Osteocyte (in vitro differentiated cells): ENCODE measurements around the gene TCF25. TPM values are rescaled to one million over a fixed set of nuclear protein-coding genes. Genes with fewer than 3 reads are reported as not detected.

Experiments
- DNase-seq: peaks from one replicate; pipeline ENCODE4 v3.0.0; 2021; ENCODE audit warnings: mixed read lengths; ENCODE audit not compliant: unreplicated experiment; ENCODE audit errors: extremely low spot score
- H3K27ac Mint-ChIP-seq: one replicate; pipeline ENCODE4 v1.8.0; 2021; ENCODE audit warnings: mild to moderate bottlenecking, mixed read lengths; ENCODE audit not compliant: unreplicated experiment
- H3K27me3 Mint-ChIP-seq: one replicate; pipeline ENCODE4 v1.8.0; 2021; ENCODE audit warnings: mixed read lengths; ENCODE audit not compliant: unreplicated experiment
- H3K36me3 Mint-ChIP-seq: one replicate; pipeline ENCODE4 v1.8.0; 2021; ENCODE audit warnings: mixed read lengths; ENCODE audit not compliant: unreplicated experiment
- H3K4me1 Mint-ChIP-seq: one replicate; pipeline ENCODE4 v1.8.0; 2021; ENCODE audit warnings: mixed read lengths; ENCODE audit not compliant: unreplicated experiment
- H3K4me3 Mint-ChIP-seq: one replicate; pipeline ENCODE4 v1.8.0; 2021; ENCODE audit warnings: mild to moderate bottlenecking, moderate library complexity, mixed read lengths; ENCODE audit not compliant: unreplicated experiment
- H3K9me3 Mint-ChIP-seq: one replicate; pipeline ENCODE4 v1.8.0; 2021; ENCODE audit warnings: mixed read lengths; ENCODE audit not compliant: unreplicated experiment
- CTCF ChIP-seq: fragments of 200-600 bp; sonication (generic); IDR thresholded peaks from 2 replicates; pipeline ENCODE4 v1.5.0; 2021; ENCODE audit warnings: antibody characterized with exemption, mild to moderate bottlenecking, moderate library complexity
- total RNA-seq: library from RNA; stranded (reverse); gene quantifications from 2 replicates; pipeline ENCODE4 v1.2.1, GENCODE V29; 2021

Gene TCF25
- total RNA-seq, 1 donor from 2014 or later = 251 TPM

- no peaks in the 10 kb centered on the region for H3K9me3 Mint-ChIP-seq
- no peak for TF ChIP-seq CTCF
- no peaks in the 10 kb centered on the region for H3K4me1 Mint-ChIP-seq
Measured at GRCh38 chr16:89844739-89845339, 28.6 kb upstream of the TCF25 start.

GRCh38 chr16:89845417-89845816 is 28.0 kb upstream of the TCF25 start:
- Mint-ChIP-seq H3K27me3 (no peaks in the 10 kb centered on the region), H3K4me1 (no peaks in the 10 kb centered on the region), H3K27ac (no peak overlapping the region), H3K36me3 (no peaks in the 10 kb centered on the region), H3K9me3 (no peaks in the 10 kb centered on the region), H3K4me3 (no peak overlapping the region)
- DNase-seq = no peak
- TF ChIP-seq CTCF = no peak

More at GRCh38 chr16:89844739-89845339, 28.6 kb upstream of the TCF25 start:
- Mint-ChIP-seq H3K36me3 (no peaks in the 10 kb centered on the region), H3K4me3 (no peak overlapping the region), H3K27me3 (no peaks in the 10 kb centered on the region), H3K27ac (no peak overlapping the region)
- DNase-seq = no peak

- Mint-ChIP-seq H3K36me3 (no peaks in the 10 kb centered on the region), H3K9me3 (no peaks in the 10 kb centered on the region), H3K27me3 (no peaks in the 10 kb centered on the region), H3K27ac (no peak overlapping the region), H3K4me3 (no peak overlapping the region), H3K4me1 (no peaks in the 10 kb centered on the region)
- TF ChIP-seq CTCF = no peak
- DNase-seq = no peak
Measured at GRCh38 chr16:89847051-89847939, 26.1 kb upstream of the TCF25 start.

GRCh38 chr16:89847940-89848297 is 25.5 kb upstream of the TCF25 start:
- no peaks in the 10 kb centered on the region for H3K27me3 Mint-ChIP-seq
- no peaks in the 10 kb centered on the region for H3K36me3 Mint-ChIP-seq
- H3K4me1 Mint-ChIP-seq = no peaks in the 10 kb centered on the region
- no peak overlapping the region for H3K4me3 Mint-ChIP-seq
- no peak overlapping the region for H3K27ac Mint-ChIP-seq
- no peaks in the 10 kb centered on the region for H3K9me3 Mint-ChIP-seq
- DNase-seq = no peak
- TF ChIP-seq CTCF = no peak

- Mint-ChIP-seq H3K4me1 (no peaks in the 10 kb centered on the region), H3K27ac (no peak overlapping the region), H3K9me3 (no peaks in the 10 kb centered on the region), H3K27me3 (no peaks in the 10 kb centered on the region), H3K36me3 (no peaks in the 10 kb centered on the region), H3K4me3 (no peak overlapping the region)
- TF ChIP-seq CTCF = no peak
- DNase-seq = no peak
Measured at GRCh38 chr16:89848974-89849373, 24.4 kb upstream of the TCF25 start.
